GM19438 (cell line): ENCODE measurements around the gene RSRC2.
"Not testable (repeated sequence)": the region's sequence is repeated elsewhere in the genome, so short reads cannot be mapped to it uniquely, and the experiment has no call there.

Source experiments
- ATAC-seq: cut with Tn5 transposase; IDR thresholded peaks from one replicate; pipeline ENCODE4 v1.9.1; 2021; ENCODE audit warnings: low read depth; ENCODE audit not compliant: unreplicated experiment

Gene RSRC2, protein sequence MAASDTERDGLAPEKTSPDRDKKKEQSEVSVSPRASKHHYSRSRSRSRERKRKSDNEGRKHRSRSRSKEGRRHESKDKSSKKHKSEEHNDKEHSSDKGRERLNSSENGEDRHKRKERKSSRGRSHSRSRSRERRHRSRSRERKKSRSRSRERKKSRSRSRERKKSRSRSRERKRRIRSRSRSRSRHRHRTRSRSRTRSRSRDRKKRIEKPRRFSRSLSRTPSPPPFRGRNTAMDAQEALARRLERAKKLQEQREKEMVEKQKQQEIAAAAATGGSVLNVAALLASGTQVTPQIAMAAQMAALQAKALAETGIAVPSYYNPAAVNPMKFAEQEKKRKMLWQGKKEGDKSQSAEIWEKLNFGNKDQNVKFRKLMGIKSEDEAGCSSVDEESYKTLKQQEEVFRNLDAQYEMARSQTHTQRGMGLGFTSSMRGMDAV

DNA sequence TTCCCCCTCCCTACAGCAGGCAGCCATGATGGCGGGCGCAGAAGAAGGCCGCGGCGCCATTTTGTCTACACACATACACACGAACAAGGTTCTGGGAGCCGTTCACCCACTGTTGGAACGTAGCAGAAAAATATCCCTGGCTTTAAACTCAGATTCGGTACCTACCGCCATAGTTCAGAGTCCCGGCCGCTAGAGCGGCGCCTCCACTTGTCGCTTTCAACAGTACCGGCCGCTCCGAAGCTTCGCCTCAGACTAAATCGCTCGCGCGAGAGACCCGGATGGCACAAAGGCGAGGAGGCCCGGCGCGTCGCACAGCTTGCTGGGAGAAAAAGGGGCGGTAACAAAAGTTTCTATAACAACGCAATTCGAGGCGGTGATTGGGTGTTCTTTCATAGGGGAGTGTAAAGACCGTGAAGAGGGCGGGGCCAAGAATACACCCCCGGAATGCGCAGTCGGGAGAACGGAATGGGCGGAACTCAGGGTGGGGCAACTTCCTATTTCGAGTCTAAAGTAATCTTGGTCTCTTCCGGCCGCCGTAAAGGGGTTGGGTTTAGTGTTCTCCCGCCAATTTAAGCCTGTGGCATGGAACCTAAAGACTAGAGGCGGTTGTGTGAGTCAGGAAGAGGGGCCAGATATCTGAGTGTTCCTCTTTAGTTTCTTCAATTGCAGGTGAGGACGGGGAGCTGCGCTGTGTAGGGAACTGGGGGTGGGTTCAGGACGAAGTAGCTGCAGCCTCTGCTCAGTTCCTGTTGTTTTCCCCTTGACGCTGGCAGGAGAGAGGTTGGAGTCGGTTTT lies at the start of gene RSRC2, which contains the start of gene KNTC1:
TSS of gene RSRC2 (minus strand) at position 254 of the 795 bp plus-strand sequence. CDS start at position 171, 83 bp downstream.
TSS of gene KNTC1 (plus strand) at position 567 of the 795 bp plus-strand sequence. CDS start 2,815 bp downstream, outside the sequence.
- ATAC-seq: peak; percentile 93

DNA sequence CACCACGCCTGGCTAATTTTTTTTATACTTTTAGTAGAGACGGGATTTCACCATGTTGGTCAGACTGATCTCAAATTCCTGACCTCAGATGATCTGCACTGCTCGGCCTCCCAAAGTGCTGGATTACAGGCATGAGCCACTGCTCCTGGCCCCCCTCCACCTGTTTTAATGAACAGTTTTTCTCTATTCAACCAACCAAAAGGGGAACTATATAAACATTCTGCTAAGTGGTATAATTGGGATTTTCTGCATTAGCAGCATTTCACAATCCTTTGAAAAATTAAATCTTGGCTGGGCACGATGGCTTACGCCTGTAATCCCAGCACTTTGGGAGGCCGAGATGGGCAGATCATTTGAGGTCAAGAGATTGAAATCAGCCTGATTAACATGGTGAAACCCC lies 45.1 kb upstream of the RSRC2 start:
- no peak for ATAC-seq

DNA sequence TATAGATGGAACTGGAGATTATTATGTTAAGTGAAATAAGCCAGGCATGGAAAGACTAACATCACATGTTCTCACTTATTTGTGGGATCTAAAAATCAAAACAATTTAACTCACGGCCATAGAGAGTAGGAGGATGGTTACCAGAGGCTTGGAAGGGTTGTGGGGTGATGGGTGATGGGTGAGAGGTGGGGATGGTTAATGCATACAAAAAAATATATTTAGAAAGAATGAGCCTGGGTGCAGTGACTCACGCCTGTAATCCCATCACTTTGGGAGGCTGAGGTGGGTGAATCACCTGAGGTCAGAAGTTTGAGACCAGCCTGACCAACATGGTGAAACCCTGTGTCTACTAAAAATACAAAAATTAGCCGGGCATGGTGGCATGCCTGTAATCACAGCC lies 43.3 kb upstream of the RSRC2 start:
- not testable (repeated sequence) for ATAC-seq

DNA sequence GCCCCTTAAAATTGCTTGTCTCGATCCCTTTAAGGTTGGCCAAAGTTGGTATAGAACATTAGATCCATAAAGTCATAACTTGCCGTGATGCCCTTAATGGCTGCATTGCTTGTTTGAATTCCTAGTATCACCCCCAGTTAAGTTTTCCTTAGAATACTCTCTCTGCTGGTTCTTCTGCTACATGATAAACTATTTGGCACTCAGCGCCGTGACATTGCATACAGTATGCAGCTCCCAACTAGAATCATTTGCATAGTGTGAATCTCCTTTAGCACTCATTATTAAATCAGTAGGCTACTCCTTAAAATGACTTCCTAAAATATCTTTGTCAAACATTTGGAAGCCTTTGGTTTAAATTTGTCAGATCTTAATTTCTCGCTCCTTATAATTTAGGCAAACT lies 42.6 kb upstream of the RSRC2 start:
- ATAC-seq: no peak

DNA sequence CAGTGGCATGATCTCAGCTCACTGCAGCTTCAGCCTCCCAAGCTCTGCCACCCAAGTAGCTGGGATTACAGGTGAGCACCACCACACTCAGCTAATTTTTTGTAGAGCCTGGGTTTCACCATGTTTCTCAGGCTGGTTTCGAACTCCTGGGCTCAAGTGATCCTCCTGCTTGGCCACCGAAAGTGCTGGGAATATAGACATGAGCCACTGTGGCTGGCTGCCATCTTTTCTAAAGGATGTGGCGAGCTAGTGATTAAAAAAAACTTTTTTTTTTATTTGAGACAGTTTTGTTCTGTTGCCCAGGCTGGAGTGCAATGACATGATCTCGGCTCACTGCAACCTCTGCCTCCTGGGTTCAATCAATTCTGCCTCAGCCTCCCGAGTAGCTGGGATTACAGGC lies 40.1 kb upstream of the RSRC2 start:
- not testable (repeated sequence) for ATAC-seq

DNA sequence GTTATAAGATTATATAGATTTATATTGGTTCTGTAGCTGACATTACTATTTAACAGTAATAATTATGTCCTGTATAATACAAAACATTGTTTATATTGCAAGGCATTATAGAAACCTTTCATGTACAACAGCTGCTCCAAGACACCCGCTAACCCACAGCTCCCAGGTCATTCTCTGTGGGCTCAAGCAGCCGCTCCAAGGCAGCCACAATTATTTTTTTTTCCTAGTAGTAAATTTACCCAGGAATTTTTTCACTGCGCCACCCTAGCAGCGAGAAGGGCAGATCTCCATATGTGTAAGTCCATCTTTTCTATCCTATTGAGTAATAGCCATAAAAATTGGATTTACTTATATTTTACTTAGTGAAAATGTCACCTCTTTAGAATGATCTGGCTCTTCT lies 36.6 kb upstream of the RSRC2 start:
- no peak for ATAC-seq

DNA sequence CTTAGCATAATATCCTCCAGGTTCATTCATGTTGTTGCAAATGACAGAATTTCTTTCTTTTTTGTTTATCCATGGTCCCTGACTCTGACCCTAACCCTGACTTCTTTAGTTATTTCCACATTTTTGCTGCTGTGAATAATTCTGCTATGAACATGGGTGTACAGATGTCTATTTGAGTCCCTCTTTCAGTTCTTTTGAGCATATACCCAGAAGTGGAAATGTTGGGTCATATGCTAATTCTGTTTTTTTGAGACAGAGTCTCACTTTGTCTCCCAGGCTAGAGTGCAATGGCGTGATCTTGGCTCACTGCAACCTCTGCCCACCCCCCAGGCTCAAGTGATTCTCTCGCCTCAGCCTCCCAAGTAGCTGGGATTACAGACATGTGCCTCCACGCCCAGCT lies 33.4 kb upstream of the RSRC2 start:
- ATAC-seq: no peak

DNA sequence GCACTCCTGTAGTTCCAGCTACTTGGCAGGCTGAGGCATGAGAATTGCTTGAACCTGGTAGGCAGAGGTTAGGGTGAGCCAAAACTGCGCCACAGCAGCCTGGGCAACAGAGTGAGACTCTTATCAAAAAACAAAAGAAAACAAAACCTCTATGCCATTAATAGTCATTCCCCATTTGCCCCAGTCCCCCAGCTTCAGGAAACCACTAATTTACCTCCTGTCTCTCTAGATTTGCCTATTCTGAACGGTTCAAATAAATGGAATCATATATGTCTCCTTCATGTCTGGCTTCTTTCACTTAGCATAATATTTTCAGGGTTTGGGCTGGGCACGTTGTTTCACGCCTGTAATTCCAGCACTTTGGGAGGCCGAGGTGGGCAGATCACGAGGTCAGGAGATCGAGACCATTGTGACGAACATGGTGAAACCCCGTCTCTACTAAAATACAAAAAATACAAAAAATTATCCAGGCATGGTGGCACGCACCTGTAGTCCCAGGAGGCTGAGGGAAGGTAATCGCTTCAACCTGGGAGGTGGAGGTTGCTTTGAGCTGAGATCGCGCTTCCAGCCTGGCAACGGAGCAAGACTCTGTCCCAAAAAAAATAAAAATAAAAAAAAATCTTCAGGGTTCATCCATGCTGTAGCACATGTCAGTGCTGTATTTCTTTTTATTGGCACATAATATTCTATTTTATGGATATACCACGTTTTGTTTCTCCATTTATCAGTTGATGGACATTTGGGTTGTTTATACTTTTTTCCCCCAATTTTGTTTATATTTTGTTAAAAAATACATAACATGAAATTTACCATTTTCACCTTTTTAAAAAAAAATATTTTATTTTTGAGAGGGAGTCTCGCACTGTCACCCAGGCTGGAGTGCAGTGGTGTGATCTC lies 32.3 kb upstream of the RSRC2 start:
- no peak for ATAC-seq

DNA sequence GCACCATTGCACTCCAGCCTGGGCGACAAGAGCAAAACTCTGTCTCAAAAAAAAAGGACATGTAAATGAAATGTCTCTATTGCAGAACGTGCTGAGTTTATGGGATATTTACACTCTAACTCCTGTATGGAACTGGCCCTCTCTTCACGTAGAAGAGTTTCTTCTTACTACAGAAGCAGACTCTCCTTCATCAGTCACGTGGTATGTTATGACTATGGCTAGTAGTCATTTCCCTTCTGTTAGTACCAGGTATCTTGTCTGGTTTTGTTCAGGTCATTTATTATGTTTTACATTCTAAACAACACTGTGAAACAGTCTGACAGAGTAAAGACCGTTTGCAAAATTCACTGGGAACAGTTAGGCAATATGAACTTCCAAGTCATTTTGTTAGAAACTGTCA lies 20.6 kb upstream of the RSRC2 start:
- ATAC-seq: no peak

DNA sequence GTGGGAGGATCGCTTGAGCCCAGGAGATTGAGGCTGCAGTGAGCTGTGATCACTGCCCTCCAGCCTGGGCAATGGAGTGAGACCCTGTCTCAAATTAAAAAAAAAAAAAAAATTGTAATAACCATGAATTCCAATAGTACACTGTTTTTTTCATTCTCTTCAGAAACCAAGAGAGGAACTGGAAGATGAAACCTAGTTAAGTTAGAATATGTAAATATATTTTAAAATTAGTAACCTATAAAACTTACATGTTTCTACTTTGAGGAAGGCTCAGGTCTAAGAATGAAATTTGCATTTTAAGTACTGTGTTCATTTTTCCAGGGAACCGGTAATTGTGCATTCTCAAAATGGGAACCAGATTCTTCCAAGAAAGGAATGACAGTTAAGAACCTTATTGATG lies 19.1 kb upstream of the RSRC2 start:
- no peak for ATAC-seq

DNA sequence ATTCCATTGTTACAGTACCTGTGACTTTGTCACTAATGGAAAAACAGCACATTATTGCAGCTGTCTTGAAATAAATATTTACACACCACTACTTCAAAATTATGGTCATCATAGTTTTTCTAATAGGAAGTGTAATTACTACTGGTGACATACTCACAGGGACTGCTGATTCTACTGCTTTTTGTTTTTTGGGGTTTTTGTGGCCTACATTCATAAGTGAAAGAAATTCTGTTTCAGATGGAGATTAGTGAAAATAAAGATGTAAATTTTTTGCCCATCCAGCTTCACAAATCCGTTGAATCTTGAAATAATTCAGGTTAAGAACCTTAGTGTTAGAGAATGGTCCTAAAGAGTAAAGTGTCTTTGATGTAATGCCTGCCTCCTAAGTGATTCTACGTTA lies 17.8 kb upstream of the RSRC2 start:
- no peak for ATAC-seq

DNA sequence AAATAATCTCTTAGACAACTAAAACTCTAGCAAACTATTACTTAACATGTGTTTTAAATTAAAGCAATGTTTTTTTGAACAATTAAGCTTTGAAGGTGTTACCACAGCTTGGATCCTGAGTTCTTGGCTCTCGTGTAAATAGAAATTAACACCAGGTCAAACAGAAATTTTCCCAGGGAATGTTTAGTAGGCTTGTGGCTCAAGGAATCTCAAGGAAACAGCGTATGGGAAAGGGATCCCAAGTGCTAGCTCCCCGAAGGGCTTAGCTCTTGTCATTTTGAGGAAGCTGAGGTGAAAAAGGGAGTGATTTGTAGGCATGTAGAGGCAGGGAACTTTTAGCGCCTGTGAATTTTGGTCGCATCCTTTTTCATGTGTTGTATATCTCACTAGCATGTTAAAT lies 11.8 kb upstream of the RSRC2 start:
- no peak for ATAC-seq

DNA sequence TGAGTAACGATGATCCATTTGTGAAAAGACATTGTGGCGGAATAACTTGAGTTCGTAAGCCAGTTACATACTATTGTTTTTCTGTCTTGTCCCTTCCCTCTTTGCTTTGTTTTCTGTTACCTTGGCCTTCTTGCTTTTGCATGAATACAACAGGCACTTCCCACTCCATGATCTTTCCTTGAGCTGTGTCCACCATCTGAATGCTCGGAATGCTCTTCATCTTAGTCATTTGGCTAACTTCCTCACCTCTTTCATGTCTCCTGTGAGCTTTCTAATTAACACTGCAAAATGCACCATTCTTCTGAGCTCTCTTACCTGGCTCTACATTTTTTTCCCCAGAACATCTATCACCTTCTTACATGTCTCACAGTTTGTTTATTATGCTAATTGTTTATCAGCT lies 10.3 kb upstream of the RSRC2 start:
- no peak for ATAC-seq

DNA sequence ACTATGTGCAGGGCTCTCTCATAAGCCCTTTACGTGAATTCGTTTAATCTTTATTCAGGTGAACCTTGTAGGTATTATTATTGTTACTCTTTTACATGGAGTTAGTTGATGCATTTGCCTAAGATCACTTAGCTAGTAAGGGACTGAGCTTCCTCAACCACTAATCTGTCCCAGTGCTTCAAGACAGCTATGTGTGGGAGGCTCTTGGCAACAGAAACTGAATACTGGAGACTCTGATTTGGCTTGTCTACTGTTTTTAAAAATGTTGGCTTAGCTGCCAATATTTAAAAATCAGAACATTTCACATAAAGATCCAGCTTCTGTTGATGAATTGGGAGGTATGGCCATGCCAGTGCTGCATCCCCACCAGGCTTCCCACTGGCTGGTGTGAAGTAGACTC lies 7.1 kb upstream of the RSRC2 start:
- no peak for ATAC-seq

DNA sequence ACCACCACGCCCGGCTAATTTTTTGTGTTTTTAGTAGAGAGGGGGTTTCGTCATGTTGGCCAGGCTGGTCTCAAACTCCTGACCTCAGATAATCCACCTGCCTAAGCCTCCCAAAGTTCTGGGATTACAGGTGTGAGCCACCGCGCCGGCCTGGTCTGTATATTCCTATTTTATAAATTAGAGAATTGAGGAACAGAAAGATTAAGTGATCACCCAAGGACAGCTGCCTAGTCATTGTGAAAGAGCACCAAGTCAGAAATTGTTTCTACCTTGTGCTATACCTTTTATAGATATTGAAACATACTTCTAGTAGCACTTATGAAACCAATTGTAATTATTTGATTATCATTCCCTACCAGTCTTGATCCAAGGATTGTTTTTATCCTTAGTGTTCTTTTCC lies 2.3 kb upstream of the RSRC2 start:
- ATAC-seq: no peak

DNA sequence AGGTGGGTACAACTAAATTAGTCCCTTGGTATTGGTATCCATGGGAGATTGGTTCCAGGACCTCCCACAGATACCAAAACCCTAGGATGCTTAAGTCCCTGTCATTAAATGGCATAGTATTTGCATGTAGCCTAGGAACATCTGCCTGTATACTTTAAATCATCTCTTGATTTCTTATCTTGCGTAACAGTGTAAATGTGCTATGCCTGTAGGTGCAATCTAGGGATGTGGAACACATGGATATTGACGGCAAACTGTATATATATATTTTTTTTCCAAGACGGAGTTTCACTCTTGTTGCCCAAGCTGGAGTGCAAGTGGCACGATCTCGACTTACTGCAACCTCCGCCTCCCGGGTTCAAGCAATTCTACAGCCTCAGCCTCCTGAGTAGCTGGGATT lies 1.8 kb upstream of the RSRC2 start:
- ATAC-seq: no peak

DNA sequence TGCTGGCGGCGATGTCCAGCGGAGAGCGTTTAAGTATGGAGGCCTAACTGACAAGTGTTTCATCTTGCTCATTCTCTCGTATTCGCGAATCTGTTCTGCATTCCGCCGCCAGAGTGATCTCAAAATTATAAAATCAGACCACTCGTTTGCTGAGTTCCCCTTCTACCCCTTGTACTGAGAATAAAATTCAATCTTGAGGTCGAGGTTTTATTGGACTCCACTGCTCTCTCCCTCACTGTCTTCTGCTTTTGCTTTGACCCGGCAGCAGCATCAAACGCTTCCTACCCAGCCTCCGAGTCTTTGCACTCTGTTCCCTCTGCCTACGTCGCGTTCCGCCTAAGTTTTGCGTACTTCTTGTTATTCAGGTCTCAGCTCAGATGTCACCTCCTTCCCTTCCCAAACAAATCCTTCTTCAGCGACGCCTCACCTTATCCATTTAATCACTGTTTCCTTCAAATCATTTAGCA lies 775 bp upstream of the RSRC2 start:
- ATAC-seq: peak; percentile 3

DNA sequence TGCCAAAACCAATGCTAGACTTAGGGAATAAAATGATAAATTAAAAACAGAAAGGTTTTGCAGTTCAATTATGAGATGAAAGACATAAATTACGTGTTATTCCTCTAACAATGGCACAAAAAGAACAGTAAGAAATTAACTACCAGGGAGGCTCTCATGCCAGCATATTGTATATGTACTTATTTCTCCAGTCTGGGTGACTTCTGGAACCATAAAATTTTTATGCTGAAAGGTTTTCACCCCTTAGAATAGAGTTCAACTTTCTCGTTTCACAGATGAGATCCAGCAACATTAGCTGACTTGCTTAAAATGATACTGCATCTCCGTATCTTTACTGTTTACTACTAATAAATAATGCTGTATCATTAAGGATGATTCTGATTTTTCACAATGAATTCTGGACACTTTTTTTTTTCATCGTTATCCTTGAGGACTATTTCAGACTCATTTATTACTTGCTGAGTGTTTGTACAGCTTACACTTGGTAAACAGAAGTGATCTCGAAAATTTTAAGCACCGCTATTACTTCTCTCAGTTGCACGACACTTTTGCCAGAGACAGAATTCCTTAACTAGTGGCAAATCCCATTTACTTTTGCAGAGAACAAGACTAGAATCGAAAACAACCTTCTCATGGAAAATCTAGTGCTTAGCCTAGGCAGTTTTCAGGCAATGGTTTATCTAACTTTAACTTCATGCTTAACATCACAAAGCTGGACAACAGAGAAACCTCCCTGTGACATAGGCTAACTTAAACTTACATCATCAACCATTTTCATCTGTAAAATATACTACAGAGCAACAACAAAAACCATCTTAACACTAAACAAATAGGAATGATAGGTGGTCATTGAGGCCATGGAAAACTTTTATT lies 2.7 kb downstream of the RSRC2 start:
- ATAC-seq: no peak

DNA sequence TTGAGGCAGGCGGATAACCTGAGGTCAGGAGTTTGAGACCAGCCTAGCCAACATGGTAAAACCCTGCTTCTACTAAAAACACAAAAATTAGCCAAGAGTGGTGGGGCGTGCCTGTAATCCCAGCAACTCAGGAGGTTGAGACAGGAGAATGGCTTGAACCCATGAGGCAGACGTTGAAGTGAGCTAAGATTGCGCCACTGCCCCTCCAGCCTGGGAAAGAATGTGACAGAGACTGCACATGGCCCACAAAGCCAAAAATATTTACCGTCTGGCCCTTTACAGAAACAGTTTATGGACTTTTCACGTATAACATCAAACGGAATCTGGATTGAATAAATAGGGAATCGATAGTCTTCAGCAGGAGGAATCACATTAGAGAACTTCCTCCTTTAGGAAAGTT lies 3.5 kb downstream of the RSRC2 start:
- ATAC-seq: no peak

DNA sequence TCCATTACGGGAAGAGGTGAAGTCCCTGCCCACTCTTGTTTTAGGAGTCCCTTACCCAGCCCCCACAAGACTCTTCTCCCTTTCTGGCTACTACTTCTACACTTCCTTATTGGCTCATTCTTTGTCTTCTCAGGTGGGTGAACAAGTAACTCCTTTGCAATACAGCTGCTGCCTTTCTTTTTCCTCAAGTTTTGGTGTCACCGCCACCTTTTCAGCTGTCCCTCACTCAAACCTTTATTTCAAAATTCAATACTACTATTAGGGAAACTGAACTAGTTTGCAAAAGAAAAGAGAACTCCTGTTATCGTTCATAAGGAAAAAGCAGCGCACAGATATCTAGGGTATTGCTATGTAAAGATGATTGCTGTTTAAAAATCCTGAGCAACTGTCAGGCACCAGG lies 6.1 kb downstream of the RSRC2 start:
- no peak for ATAC-seq
